Mesodermal cell (in vitro differentiated cells): ENCODE data around the gene TAF15.
A peak's percentile ranks its signal among the peaks of the same experiment; 100 is the strongest.

ENCODE experiments used
- H3K27ac ChIP-seq: 2 replicates; pipeline ENCODE4 v1.7.0; 2013; ENCODE audit warnings: mild to moderate bottlenecking, low read depth, low read length, moderate library complexity; ENCODE audit not compliant: severe bottlenecking
- H3K36me3 ChIP-seq: 2 replicates; pipeline ENCODE4 v1.7.1; 2013; ENCODE audit warnings: mild to moderate bottlenecking, low read length, moderate library complexity; ENCODE audit not compliant: control insufficient read depth, insufficient read depth
- H3K4me1 ChIP-seq: one replicate; pipeline ENCODE4 v1.7.1; 2013; ENCODE audit warnings: mild to moderate bottlenecking, low read length; ENCODE audit not compliant: insufficient read depth, control insufficient read depth, poor library complexity, severe bottlenecking
- H3K4me3 ChIP-seq: 2 replicates; pipeline ENCODE4 v1.7.0; 2013; ENCODE audit warnings: low read length, control low read depth, mild to moderate bottlenecking; ENCODE audit not compliant: insufficient read depth, poor library complexity, severe bottlenecking; ENCODE audit errors: extremely low read depth
- H3K9me3 ChIP-seq: 2 replicates; pipeline ENCODE4 v1.7.1; 2013; ENCODE audit warnings: mild to moderate bottlenecking, low read length, moderate library complexity; ENCODE audit not compliant: control insufficient read depth
- WGBS, 2 experiments: methylation state at CpG; one replicate each; pipeline ENCODE4 v1.1.5; 2013; ENCODE audit warnings: missing lambda C conversion rate in 2 of 2; ENCODE audit not compliant: insufficient coverage in 2 of 2; 5-methylcytosine and 5-hydroxymethylcytosine counted together

TAF15 gene

DNA sequence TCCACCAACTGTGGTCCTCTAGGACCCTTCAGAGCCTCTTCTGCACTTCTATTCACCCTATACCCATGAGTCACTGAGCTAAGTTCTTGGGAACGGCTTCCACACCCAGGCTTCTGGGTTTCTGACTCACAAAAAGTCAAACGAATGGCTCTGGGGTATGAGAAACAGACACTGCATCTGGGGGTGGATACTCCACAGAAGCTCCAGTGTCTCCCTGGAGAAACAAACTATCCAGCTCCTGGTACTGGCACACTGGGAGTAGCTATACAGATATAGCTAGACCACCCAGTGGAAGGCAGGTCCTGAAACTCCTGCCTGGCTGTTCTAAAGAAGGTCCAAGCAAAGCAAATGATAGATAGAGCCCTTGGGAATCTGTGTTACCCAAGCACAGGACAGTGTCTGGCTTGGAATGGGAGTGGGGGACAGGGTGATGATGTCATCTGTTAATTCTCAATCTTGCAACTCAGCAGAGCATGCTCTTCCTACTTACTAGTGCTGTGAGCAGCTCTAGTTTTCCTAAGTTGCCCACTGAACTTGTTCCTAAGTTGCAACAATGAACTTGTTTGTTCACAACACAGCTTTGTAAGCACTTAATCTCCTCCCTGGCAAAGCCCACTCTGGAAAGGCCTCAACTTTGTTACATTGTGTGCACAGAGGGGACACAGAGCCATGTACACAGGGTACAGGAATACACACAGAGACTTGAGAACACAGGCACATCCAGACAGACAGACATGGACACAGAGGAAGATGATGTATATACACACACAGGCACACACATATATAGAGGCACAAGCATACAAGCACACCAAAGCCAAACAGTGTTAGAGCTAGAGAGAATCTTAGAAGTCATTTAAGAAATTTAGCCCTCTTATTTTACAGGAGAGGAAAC, 20.6 kb upstream of the TAF15 start:
- peak overlapping the region; percentile 96 for H3K27ac ChIP-seq
- H3K36me3 ChIP-seq, result no peaks in the 10 kb centered on the region
- H3K4me1 ChIP-seq, result peaks cover 34% of the 10 kb centered on the region
- 20 to 33% methylated on average over 1 to 2 of the region's 2 CpGs for whole genome bisulfite sequencing, 2 experiments
- H3K9me3 ChIP-seq, result no peaks in the 10 kb centered on the region
- no peak overlapping the region for H3K4me3 ChIP-seq

DNA sequence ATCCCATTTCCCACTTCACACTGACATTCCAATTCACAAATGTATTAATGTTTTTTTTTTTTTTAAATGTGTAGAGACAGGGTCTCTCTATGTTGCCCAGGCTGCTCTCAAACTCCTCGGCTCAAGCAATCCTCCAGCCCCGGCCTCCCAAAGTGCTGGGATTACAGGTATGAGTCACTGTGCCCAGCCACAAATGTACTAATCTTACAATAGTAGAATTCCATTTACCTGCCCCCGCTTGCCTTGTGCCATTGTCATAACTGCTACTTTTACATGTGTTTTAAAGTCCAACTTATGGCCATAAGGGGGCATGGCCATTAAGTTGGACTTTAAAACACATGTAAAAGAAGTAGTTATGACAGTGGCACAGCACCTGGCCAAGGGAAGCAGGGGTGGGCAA, 18.4 kb upstream of the TAF15 start:
- no peak overlapping the region for H3K27ac ChIP-seq
- H3K36me3 ChIP-seq, result no peaks in the 10 kb centered on the region
- 83 to 100% methylated on average over 2 to 3 of the region's 3 CpGs for WGBS, 2 experiments
- H3K9me3 ChIP-seq, result no peaks in the 10 kb centered on the region
- peaks cover 34% of the 10 kb centered on the region for H3K4me1 ChIP-seq
- H3K4me3 ChIP-seq, result no peak overlapping the region

- 33 to 49% methylated on average over 1 to 5 of the region's 9 CpGs for WGBS, 2 experiments
- Histone ChIP-seq H3K4me1 (peaks cover 29% of the 10 kb centered on the region), H3K27ac (no peak overlapping the region), H3K4me3 (no peak overlapping the region), H3K36me3 (no peaks in the 10 kb centered on the region), H3K9me3 (no peaks in the 10 kb centered on the region)
These were observed 17.5 kb upstream of the TAF15 start for GRCh38 chr17:35791681-35792350.

DNA sequence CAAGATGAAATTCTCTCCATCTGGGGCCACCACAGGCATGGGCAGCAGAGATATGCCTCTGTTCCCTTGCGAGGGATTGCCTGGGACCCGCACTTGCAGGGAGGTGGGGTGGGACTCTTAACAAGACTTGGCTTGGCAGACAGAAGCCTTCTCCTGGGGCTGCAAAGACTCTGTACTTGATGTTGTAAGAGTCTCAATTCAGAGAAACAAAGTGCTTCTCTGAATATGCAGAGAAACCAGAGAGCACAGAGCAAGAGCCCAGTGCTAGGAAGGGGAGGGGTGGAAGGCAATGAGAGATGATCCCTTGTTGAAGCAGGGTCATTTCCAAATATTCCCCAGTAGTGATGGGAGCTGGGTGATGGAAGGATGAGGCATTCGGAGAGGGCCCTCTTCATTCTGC, 16.0 kb upstream of the TAF15 start:
- H3K36me3 ChIP-seq, result no peaks in the 10 kb centered on the region
- H3K9me3 ChIP-seq, result no peaks in the 10 kb centered on the region
- peaks cover 14% of the 10 kb centered on the region for H3K4me1 ChIP-seq
- no peak overlapping the region for H3K27ac ChIP-seq
- no peak overlapping the region for H3K4me3 ChIP-seq
- WGBS, 2 experiments, result 60 to 71% methylated on average over 3 of the region's 3 CpGs

- H3K9me3 ChIP-seq, result no peaks in the 10 kb centered on the region
These were observed 14.0 kb upstream of the TAF15 start, which contains the start of gene MMP28 for GRCh38 chr17:35795007-35795870. MMP28 (minus strand) TSS chr17:35795641; CDS start chr17:35795377, 264 bp downstream.

GRCh38 chr17:35795871-35796265, 13.4 kb upstream of the TAF15 start:
- peak overlapping the region; percentile 53 for H3K4me3 ChIP-seq
- peaks cover 20% of the 10 kb centered on the region for H3K4me1 ChIP-seq
- no peak overlapping the region for H3K27ac ChIP-seq
- 39 to 48% methylated on average over 7 to 8 of the region's 8 CpGs for WGBS, 2 experiments
- H3K36me3 ChIP-seq, result no peaks in the 10 kb centered on the region
- H3K9me3 ChIP-seq, result no peaks in the 10 kb centered on the region

More at GRCh38 chr17:35795007-35795870, 14.0 kb upstream of the TAF15 start, which contains the start of gene MMP28:
- H3K4me1 ChIP-seq, result peaks cover 15% of the 10 kb centered on the region
- no peaks in the 10 kb centered on the region for H3K36me3 ChIP-seq
- peak within 1 kb of the TSS; percentile 53 for H3K4me3 ChIP-seq
- 0 to 3% methylated on average over 48 to 51 of the region's 89 CpGs for WGBS, 2 experiments
- H3K27ac ChIP-seq, result no peak within 1 kb of the TSS

GRCh38 chr17:35796942-35797341, 12.3 kb upstream of the TAF15 start:
- 67 to 100% methylated on average over 1 of the region's 1 CpG for WGBS, 2 experiments
- Histone ChIP-seq H3K9me3 (no peaks in the 10 kb centered on the region), H3K4me3 (no peak overlapping the region), H3K36me3 (no peaks in the 10 kb centered on the region), H3K27ac (no peak overlapping the region), H3K4me1 (peaks cover 24% of the 10 kb centered on the region)

- Histone ChIP-seq H3K4me1 (peaks cover 25% of the 10 kb centered on the region), H3K36me3 (no peaks in the 10 kb centered on the region), H3K4me3 (no peak overlapping the region), H3K27ac (no peak overlapping the region), H3K9me3 (no peaks in the 10 kb centered on the region)
- WGBS, 2 experiments, result 45 to 55% methylated on average over 3 to 4 of the region's 4 CpGs
These were observed 11.9 kb upstream of the TAF15 start for GRCh38 chr17:35797370-35797769.

- Histone ChIP-seq H3K4me1 (peaks cover 25% of the 10 kb centered on the region), H3K4me3 (no peak overlapping the region), H3K27ac (no peak overlapping the region), H3K9me3 (no peaks in the 10 kb centered on the region), H3K36me3 (no peaks in the 10 kb centered on the region)
- WGBS, 2 experiments, result 85 to 92% methylated on average over 2 to 4 of the region's 5 CpGs
These were observed 11.4 kb upstream of the TAF15 start for GRCh38 chr17:35797918-35798317.

GRCh38 chr17:35799942-35800341, 9.3 kb upstream of the TAF15 start:
- Histone ChIP-seq H3K9me3 (no peaks in the 10 kb centered on the region), H3K4me1 (peaks cover 25% of the 10 kb centered on the region), H3K27ac (peak overlapping the region; percentile 53), H3K36me3 (no peaks in the 10 kb centered on the region), H3K4me3 (no peak overlapping the region)
